Omental fat pad (tissue), 4 donors: ENCODE results near the gene ARMH3. TPM values are rescaled to one million over a fixed set of nuclear protein-coding genes. Genes with fewer than 3 reads are reported as not detected.

Experiments used
- ATAC-seq: fragments of 150-250 bp; one replicate; pipeline ENCODE4 v1.9.1; 2016; ENCODE audit warnings: mild to moderate bottlenecking, moderate library complexity; ENCODE audit not compliant: low FRiP score
- DNase-seq: peaks from one replicate; pipeline ENCODE4 v3.0.0-alpha.2; 2019; ENCODE audit warnings: low spot score
- CTCF ChIP-seq, 3 donors: fragments of 450-650 bp; IDR thresholded peaks; one replicate each; pipeline ENCODE4 v1.5.1; 2016 to 2017; ENCODE audit warnings: antibody characterized with exemption in 3 of 3, mild to moderate bottlenecking in 3 of 3, moderate library complexity in 2 of 3
- total RNA-seq, 4 donors: library from RNA; depleted of rRNA; stranded (reverse); fragments of >200 nt; gene quantifications; one replicate each; pipeline ENCODE4 v1.1.0, GENCODE V29; 2016

The ARMH3 gene
- total RNA-seq, 4 donors from 2014 or later = 10.0 to 61.8 (median 12.7) TPM

GRCh38 chr10:101939729-101940128 lies 116.2 kb downstream of the ARMH3 start:
- ATAC-seq = no peak
- DNase-seq = no peak
- no peak for TF ChIP-seq CTCF (IDR thresholded peaks at IDR 0.05)

GRCh38 chr10:101939008-101939648 lies 116.8 kb downstream of the ARMH3 start:
- TF ChIP-seq CTCF (IDR thresholded peaks at IDR 0.05) = no peak
- ATAC-seq (peak; percentile 80), DNase-seq (no peak)

GRCh38 chr10:101938305-101939007 lies 117.5 kb downstream of the ARMH3 start:
- DNase-seq = no peak
- peak; percentile 22 for ATAC-seq
- no peak for TF ChIP-seq CTCF (IDR thresholded peaks at IDR 0.05)

GRCh38 chr10:101935431-101935830 lies 120.5 kb downstream of the ARMH3 start:
- ATAC-seq (no peak), DNase-seq (no peak)
- no peak for TF ChIP-seq CTCF (IDR thresholded peaks at IDR 0.05)

GRCh38 chr10:101934686-101935305 lies 121.2 kb downstream of the ARMH3 start:
- no peak for DNase-seq
- ATAC-seq = no peak
- TF ChIP-seq CTCF (IDR thresholded peaks at IDR 0.05) = no peak

- no peak for TF ChIP-seq CTCF (IDR thresholded peaks at IDR 0.05)
- ATAC-seq (no peak), DNase-seq (no peak)
Observed at GRCh38 chr10:101933976-101934375, 122.0 kb downstream of the ARMH3 start.
